CD4-positive, CD25-positive, alpha-beta regulatory T cell (primary cell): Measurements from ENCODE around the gene ITGB8. TPM values are rescaled to one million over a fixed set of nuclear protein-coding genes. Genes with fewer than 3 reads are reported as not detected.

Experiments used
- ATAC-seq, 2 donors: fragments of 150-1000 bp; cut with Tn5 transposase; one replicate each; pipeline ENCODE4 v1.10.0; 2021; ENCODE audit warnings: low read depth in 2 of 2, moderate number of reproducible peaks in 2 of 2, moderate library complexity in 1 of 2
- DNase-seq, 3 donors: peaks; one replicate each; pipeline versions ENCODE4 v3.0.0 to v3.0.0-alpha.2; 2012 to 2022; ENCODE audit warnings: mixed read lengths in 1 of 3
- H3K27ac ChIP-seq: one replicate; pipeline ENCODE4 v1.7.0; 2013; ENCODE audit warnings: mild to moderate bottlenecking, low read length; ENCODE audit not compliant: insufficient read depth, poor library complexity, severe bottlenecking
- H3K27me3 ChIP-seq: one replicate; pipeline ENCODE4 v1.7.0; 2013; ENCODE audit warnings: low read length; ENCODE audit not compliant: control insufficient read depth, insufficient read depth
- H3K36me3 ChIP-seq: one replicate; pipeline ENCODE4 v1.7.0; 2013; ENCODE audit warnings: mild to moderate bottlenecking, low read length, moderate library complexity; ENCODE audit not compliant: control insufficient read depth, insufficient read depth
- H3K4me1 ChIP-seq: 2 replicates; pipeline ENCODE4 v1.7.0; 2013; ENCODE audit warnings: mild to moderate bottlenecking, low read length; ENCODE audit not compliant: insufficient read depth, control insufficient read depth, poor library complexity, severe bottlenecking
- H3K4me3 ChIP-seq: one replicate; pipeline ENCODE4 v1.7.0; 2013; ENCODE audit warnings: low read depth, mild to moderate bottlenecking, low read length, moderate library complexity
- H3K9me3 ChIP-seq, 2 experiments: 1 replicate in 1 of 2; 2 replicates in 1 of 2; pipeline ENCODE4 v1.7.0; 2013; ENCODE audit warnings: low read length in 2 of 2, mild to moderate bottlenecking in 1 of 2, moderate library complexity in 1 of 2; ENCODE audit not compliant: control insufficient read depth in 2 of 2
- H3K27ac Mint-ChIP-seq, 3 donors: one replicate each; pipeline ENCODE4 v1.8.0; 2020 to 2022; ENCODE audit warnings: mild to moderate bottlenecking in 3 of 3, mixed read lengths in 3 of 3, moderate library complexity in 2 of 3
- H3K27me3 Mint-ChIP-seq: one replicate; pipeline ENCODE4 v1.8.0; 2022; ENCODE audit warnings: mild to moderate bottlenecking, mixed read lengths
- H3K36me3 Mint-ChIP-seq: one replicate; pipeline ENCODE4 v1.8.0; 2020; ENCODE audit warnings: mixed read lengths
- H3K4me1 Mint-ChIP-seq, 4 donors: one replicate each; pipeline ENCODE4 v1.8.0; 2020 to 2022; ENCODE audit warnings: mixed read lengths in 4 of 4, mild to moderate bottlenecking in 1 of 4
- H3K4me3 Mint-ChIP-seq, 4 donors: one replicate each; pipeline ENCODE4 v1.8.0; 2020 to 2022; ENCODE audit warnings: mild to moderate bottlenecking in 4 of 4, mixed read lengths in 4 of 4, moderate library complexity in 3 of 4
- H3K9me3 Mint-ChIP-seq, 7 donors: one replicate each; pipeline ENCODE4 v1.8.0; 2020 to 2022; ENCODE audit warnings: mixed read lengths in 7 of 7, mild to moderate bottlenecking in 3 of 7, moderate library complexity in 2 of 7
- polyA plus RNA-seq, 4 donors: library from polyadenylated mRNA; unstranded; fragments of 300-500 nt; fragmentation: Illumina TruSeq; gene quantifications; one replicate each; pipeline ENCODE4 v1.2.3, GENCODE V29; 2021
- total RNA-seq: library from RNA; stranded (reverse); gene quantifications from one replicate; pipeline ENCODE4 v1.2.3, GENCODE V29; 2022

Gene ITGB8
- total and polyA plus RNA-seq, 5 donors from 2014 or later = 0.06 to 2.1 (median 0.55) TPM; not detected in 2

DNA sequence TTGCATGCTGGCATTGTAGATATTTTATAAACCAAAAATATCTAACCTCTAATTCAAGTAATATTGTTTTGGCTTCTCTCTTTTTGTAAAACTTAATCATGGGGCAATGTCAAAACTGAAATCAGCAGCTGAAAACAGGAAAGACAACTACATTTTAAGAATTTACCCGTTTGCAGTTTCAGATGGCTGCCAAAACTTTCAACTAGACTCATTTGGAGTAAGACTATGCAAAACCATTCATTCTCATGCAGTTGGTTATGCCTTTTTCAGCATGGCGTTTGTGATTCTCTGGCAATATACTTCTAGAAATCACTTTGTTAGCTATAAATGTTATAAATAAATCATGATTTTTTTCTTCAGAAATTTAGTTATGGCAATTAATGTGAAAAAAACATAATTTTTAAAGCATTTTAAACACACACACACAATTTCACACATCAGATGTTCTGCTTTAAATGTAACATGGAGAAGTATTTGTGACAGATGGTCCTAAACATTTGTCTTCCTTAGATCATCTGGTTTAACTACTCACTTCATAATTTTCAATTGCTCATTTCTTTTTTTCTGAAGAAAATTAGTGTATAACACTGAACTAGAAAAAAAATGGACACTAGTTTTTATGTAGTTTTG, 116.4 kb downstream of the ITGB8 start:
- DNase-seq (no peak), ATAC-seq (no peak)
- no peaks in the 10 kb centered on the region for H3K4me1 ChIP-seq
- Mint-ChIP-seq H3K4me3 (no peak overlapping the region), H3K27ac (no peak overlapping the region), H3K27me3 (peaks cover 5% of the 10 kb centered on the region), H3K4me1 (no peaks in the 10 kb centered on the region), H3K36me3 (no peaks in the 10 kb centered on the region), H3K9me3 (peaks cover 0 to 4% (median 0%) of the 10 kb centered on the region in 7 donors)
- no peaks in the 10 kb centered on the region for H3K9me3 ChIP-seq
- H3K27me3 ChIP-seq = no peaks in the 10 kb centered on the region
- no peaks in the 10 kb centered on the region for H3K36me3 ChIP-seq
- no peak overlapping the region for H3K4me3 ChIP-seq
- no peak overlapping the region for H3K27ac ChIP-seq

DNA sequence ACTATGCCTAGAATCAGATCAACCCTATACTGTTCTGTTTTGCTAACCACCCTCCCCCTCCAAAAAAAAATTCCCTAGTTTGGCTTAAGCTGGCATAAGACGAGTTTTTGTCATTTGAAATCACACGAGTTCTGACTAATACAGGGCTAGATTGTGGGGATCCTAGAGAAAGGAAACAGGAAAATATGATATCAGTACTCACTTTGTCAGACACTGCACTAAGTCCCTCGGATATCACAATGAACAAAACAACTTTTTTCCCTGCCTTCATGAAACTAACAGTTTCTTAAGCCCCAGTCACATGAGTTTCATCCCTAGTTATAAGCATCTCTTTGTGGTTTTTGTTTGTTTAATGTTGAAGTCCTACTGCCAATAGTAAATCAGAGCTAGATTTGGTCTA, 118.5 kb downstream of the ITGB8 start:
- H3K4me1 ChIP-seq = no peaks in the 10 kb centered on the region
- H3K27ac ChIP-seq = no peak overlapping the region
- H3K36me3 Mint-ChIP-seq = no peaks in the 10 kb centered on the region
- H3K4me3 ChIP-seq = no peak overlapping the region
- no peak for DNase-seq
- no peaks in the 10 kb centered on the region for H3K4me1 Mint-ChIP-seq
- no peaks in the 10 kb centered on the region for H3K36me3 ChIP-seq
- H3K9me3 ChIP-seq = no peaks in the 10 kb centered on the region
- H3K27me3 ChIP-seq = no peaks in the 10 kb centered on the region
- no peak for ATAC-seq
- H3K4me3 Mint-ChIP-seq = no peak overlapping the region
- H3K27ac Mint-ChIP-seq = no peak overlapping the region
- H3K27me3 Mint-ChIP-seq = peaks cover 5% of the 10 kb centered on the region
- peaks cover 0 to 4% (median 0%) of the 10 kb centered on the region in 7 donors for H3K9me3 Mint-ChIP-seq

DNA sequence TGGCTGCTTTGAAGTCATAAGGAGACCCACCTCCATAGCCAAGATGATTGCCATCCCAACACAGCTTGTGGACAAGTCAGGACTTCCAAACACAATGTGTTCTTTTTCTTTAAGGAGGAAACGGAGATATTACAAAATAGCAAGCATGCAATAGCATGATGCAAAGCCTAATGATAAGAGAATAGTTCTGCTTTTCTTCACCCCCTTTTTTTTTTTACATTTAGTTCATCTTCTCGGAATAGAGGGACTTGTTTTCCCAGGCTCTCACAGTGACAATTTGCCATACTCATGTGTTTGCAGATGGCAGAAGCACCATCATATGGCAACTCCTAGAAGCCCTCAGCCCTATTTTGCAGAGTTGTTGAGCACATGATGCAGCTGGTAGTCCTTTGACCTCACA, 119.8 kb downstream of the ITGB8 start:
- Mint-ChIP-seq H3K4me3 (no peak overlapping the region), H3K27me3 (peaks cover 5% of the 10 kb centered on the region), H3K9me3 (peaks cover 0 to 2% (median 0%) of the 10 kb centered on the region in 7 donors), H3K27ac (no peak overlapping the region), H3K4me1 (no peaks in the 10 kb centered on the region), H3K36me3 (no peaks in the 10 kb centered on the region)
- H3K4me1 ChIP-seq = no peaks in the 10 kb centered on the region
- H3K27me3 ChIP-seq = no peaks in the 10 kb centered on the region
- H3K36me3 ChIP-seq = no peaks in the 10 kb centered on the region
- no peak overlapping the region for H3K4me3 ChIP-seq
- no peak overlapping the region for H3K27ac ChIP-seq
- DNase-seq = no peak
- ATAC-seq = no peak
- H3K9me3 ChIP-seq = no peaks in the 10 kb centered on the region

DNA sequence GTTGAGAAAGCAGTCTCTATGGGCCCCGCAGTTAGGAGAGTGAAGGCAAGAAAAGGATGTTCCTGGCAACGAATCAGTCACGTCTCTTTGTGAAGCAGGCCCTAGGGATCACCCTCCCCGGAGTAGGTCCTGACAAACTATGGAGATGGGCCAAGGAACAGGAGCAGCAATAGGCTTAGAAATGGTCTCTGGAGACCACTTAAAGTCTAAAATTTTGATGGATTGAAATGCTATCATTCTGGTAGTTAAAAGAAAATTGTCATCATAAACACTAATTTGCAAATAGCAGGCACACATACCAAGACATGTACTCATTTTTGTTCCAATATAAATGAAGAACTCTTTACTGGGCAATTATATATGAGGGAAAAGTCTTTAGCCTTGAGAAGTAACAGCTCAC, 123.5 kb downstream of the ITGB8 start:
- Mint-ChIP-seq H3K27ac (no peak overlapping the region), H3K9me3 (peaks cover 0 to 4% (median 0%) of the 10 kb centered on the region in 7 donors), H3K36me3 (no peaks in the 10 kb centered on the region), H3K4me1 (no peaks in the 10 kb centered on the region), H3K4me3 (no peak overlapping the region), H3K27me3 (no peaks in the 10 kb centered on the region)
- Histone ChIP-seq H3K4me1 (no peaks in the 10 kb centered on the region), H3K27me3 (no peaks in the 10 kb centered on the region), H3K4me3 (no peak overlapping the region), H3K27ac (no peak overlapping the region), H3K9me3 (no peaks in the 10 kb centered on the region), H3K36me3 (no peaks in the 10 kb centered on the region)
- ATAC-seq = no peak
- no peak for DNase-seq

DNA sequence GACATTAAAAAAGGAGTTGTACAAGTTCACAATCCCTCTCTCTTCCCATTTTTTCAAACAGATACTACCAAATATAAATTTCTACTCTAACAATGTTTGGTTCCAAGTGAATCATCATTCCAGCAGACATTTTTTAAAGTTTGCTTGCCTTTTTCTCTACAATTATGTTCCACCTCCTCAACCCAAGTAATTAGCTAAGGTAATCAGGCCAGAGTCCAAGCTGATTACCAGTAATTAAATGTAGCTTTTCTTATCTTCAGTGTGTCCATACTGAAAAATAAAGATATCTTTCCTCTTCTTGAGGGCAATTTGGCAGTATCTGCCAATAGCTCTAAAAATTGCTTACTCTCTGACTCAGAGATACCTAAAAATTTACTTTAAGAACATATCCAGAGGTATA, 126.0 kb downstream of the ITGB8 start:
- Mint-ChIP-seq H3K27me3 (no peaks in the 10 kb centered on the region), H3K4me1 (no peaks in the 10 kb centered on the region), H3K27ac (no peak overlapping the region), H3K9me3 (peaks cover 0 to 4% (median 0%) of the 10 kb centered on the region in 7 donors), H3K36me3 (no peaks in the 10 kb centered on the region), H3K4me3 (no peak overlapping the region)
- Histone ChIP-seq H3K4me1 (no peaks in the 10 kb centered on the region), H3K27me3 (no peaks in the 10 kb centered on the region), H3K4me3 (no peak overlapping the region), H3K9me3 (no peaks in the 10 kb centered on the region), H3K36me3 (no peaks in the 10 kb centered on the region), H3K27ac (no peak overlapping the region)
- no peak for DNase-seq
- no peak for ATAC-seq

DNA sequence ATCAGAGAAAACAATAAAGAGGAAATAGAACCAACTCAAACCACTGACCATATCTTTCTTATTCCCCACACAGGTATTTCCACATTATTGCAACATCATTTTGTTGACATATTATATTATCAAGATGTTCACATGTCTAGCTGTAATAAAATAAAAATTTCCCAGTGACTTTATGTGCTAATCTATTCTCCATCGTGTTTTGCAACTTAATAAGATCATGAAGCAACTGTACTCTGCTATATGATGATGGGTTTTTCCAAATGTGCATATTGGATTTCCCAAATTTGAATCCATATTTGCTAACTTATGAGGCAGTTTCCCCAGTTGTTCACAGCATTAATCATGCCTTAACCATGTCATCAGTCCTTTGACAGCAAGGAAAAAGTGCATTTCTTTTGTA, 127.8 kb downstream of the ITGB8 start:
- no peaks in the 10 kb centered on the region for H3K27me3 ChIP-seq
- Mint-ChIP-seq H3K4me1 (no peaks in the 10 kb centered on the region), H3K4me3 (no peak overlapping the region), H3K9me3 (peaks cover 0 to 4% (median 0%) of the 10 kb centered on the region in 7 donors), H3K36me3 (no peaks in the 10 kb centered on the region), H3K27me3 (no peaks in the 10 kb centered on the region), H3K27ac (no peak overlapping the region)
- H3K4me3 ChIP-seq = no peak overlapping the region
- H3K4me1 ChIP-seq = no peaks in the 10 kb centered on the region
- H3K27ac ChIP-seq = no peak overlapping the region
- no peak for DNase-seq
- no peaks in the 10 kb centered on the region for H3K9me3 ChIP-seq
- H3K36me3 ChIP-seq = no peaks in the 10 kb centered on the region
- no peak for ATAC-seq

DNA sequence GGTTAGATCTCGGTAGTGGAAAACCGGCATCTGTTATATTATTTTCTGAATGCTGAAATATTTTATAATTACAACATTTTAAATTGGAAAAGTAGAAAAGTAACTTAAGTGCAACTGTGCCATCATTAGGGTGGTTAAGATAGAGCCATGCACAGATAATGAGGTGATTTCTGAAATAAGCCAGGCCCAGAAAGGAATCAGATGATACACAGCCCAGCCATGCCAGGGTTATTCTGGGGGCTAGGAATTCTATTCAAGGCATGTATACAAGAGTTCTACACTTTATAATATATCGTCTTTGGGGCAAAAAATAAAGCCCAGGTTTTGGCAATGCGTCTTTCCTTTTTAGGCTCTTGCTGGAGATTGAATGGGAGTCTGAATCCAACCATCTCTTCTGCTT, 128.7 kb downstream of the ITGB8 start:
- Mint-ChIP-seq H3K27ac (no peak overlapping the region), H3K9me3 (peaks cover 0 to 4% (median 0%) of the 10 kb centered on the region in 7 donors), H3K27me3 (no peaks in the 10 kb centered on the region), H3K4me1 (no peaks in the 10 kb centered on the region), H3K36me3 (no peaks in the 10 kb centered on the region), H3K4me3 (no peak overlapping the region)
- DNase-seq = no peak
- Histone ChIP-seq H3K27me3 (no peaks in the 10 kb centered on the region), H3K4me3 (no peak overlapping the region), H3K36me3 (no peaks in the 10 kb centered on the region), H3K4me1 (no peaks in the 10 kb centered on the region), H3K27ac (no peak overlapping the region), H3K9me3 (no peaks in the 10 kb centered on the region)
- ATAC-seq = no peak

DNA sequence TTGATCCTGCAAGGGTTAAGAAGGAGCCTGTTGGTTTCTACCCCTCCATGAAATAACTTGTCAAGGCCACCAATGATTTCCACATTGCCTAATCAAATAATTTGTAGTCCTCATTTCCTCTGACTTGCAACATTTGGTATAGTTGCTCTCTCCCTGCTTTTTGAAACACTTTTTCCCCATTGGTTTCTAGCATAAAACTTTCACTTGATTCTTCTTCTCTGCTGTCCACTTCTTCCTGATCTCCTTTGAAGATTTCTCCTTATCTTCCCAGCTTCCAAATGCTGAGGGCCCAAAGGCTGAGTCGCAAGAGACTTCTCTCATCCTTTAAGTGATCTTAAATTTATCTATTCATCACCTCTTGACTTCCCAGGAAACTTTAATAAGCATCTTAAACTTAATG, 134.2 kb downstream of the ITGB8 start:
- no peaks in the 10 kb centered on the region for H3K9me3 ChIP-seq
- no peaks in the 10 kb centered on the region for H3K4me1 Mint-ChIP-seq
- H3K36me3 Mint-ChIP-seq = no peaks in the 10 kb centered on the region
- H3K9me3 Mint-ChIP-seq = peaks cover 0 to 2% (median 0%) of the 10 kb centered on the region in 7 donors
- H3K4me3 ChIP-seq = no peak overlapping the region
- no peak for ATAC-seq
- no peak overlapping the region for H3K4me3 Mint-ChIP-seq
- DNase-seq = no peak
- H3K27me3 ChIP-seq = no peaks in the 10 kb centered on the region
- H3K36me3 ChIP-seq = no peaks in the 10 kb centered on the region
- H3K27me3 Mint-ChIP-seq = no peaks in the 10 kb centered on the region
- H3K27ac Mint-ChIP-seq = no peak overlapping the region
- H3K4me1 ChIP-seq = no peaks in the 10 kb centered on the region
- H3K27ac ChIP-seq = no peak overlapping the region
